Progenitor cell of endocrine pancreas (in vitro differentiated cells): ENCODE results near the gene MYLK. TPM values are rescaled to one million over a fixed set of nuclear protein-coding genes. Genes with fewer than 3 reads are reported as not detected.

ENCODE experiments used
- DNase-seq: peaks from one replicate; pipeline ENCODE4 v3.0.0; 2021; ENCODE audit warnings: low spot score; ENCODE audit not compliant: unreplicated experiment
- H3K27ac Mint-ChIP-seq: 2 replicates; pipeline ENCODE4 v1.8.0; 2021; ENCODE audit warnings: mild to moderate bottlenecking, moderate library complexity, mixed read lengths
- H3K27me3 Mint-ChIP-seq: 2 replicates; pipeline ENCODE4 v1.8.0; 2021; ENCODE audit warnings: mixed read lengths
- H3K36me3 Mint-ChIP-seq: 2 replicates; pipeline ENCODE4 v1.8.0; 2022; ENCODE audit warnings: mixed read lengths; ENCODE audit not compliant: insufficient read depth
- H3K4me1 Mint-ChIP-seq: 2 replicates; pipeline ENCODE4 v1.8.0; 2021; ENCODE audit warnings: low read depth, mixed read lengths
- H3K4me3 Mint-ChIP-seq: 2 replicates; pipeline ENCODE4 v1.8.0; 2021; ENCODE audit warnings: low read depth, mild to moderate bottlenecking, moderate library complexity, mixed read lengths
- H3K9me3 Mint-ChIP-seq: 2 replicates; pipeline ENCODE4 v1.8.0; 2021; ENCODE audit warnings: low read depth, mixed read lengths
- total RNA-seq: library from RNA; stranded (reverse); gene quantifications from 2 replicates; pipeline ENCODE4 v1.2.1, GENCODE V29; 2021
- TF ChIP-seq, protein P1 (sequence below): fragments of 200-600 bp; sonication (generic); IDR thresholded peaks from one replicate; pipeline ENCODE4 v1.5.0; 2021; ENCODE audit warnings: antibody characterized with exemption, mild to moderate bottlenecking; ENCODE audit not compliant: unreplicated experiment

MYLK gene
- total RNA-seq, 1 donor from 2014 or later, result 1.1 TPM

DNA sequence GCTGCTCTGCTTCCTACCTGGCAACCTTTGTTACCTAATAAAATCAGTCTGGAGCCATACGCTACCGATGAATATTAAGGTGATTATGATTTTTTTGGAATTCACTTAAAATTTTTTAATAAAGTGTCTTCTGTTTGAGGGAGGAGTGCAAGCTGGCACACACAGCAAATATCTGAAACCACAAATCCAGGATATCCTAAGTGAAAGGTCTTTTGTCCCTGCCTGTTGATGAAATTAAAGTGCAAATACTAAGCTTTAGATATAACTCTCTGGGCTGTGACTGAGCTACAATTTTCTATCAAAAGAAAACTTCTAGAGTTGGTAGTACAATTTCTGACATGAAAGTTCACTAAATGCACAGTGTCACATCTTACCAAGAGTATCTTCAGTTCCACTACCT is 322.9 kb downstream of the MYLK start:
- TF ChIP-seq, protein P1, sequence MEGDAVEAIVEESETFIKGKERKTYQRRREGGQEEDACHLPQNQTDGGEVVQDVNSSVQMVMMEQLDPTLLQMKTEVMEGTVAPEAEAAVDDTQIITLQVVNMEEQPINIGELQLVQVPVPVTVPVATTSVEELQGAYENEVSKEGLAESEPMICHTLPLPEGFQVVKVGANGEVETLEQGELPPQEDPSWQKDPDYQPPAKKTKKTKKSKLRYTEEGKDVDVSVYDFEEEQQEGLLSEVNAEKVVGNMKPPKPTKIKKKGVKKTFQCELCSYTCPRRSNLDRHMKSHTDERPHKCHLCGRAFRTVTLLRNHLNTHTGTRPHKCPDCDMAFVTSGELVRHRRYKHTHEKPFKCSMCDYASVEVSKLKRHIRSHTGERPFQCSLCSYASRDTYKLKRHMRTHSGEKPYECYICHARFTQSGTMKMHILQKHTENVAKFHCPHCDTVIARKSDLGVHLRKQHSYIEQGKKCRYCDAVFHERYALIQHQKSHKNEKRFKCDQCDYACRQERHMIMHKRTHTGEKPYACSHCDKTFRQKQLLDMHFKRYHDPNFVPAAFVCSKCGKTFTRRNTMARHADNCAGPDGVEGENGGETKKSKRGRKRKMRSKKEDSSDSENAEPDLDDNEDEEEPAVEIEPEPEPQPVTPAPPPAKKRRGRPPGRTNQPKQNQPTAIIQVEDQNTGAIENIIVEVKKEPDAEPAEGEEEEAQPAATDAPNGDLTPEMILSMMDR, result no peak

More for the DNA sequence above, 322.9 kb downstream of the MYLK start:
- Mint-ChIP-seq H3K4me1 (no peaks in the 10 kb centered on the region), H3K36me3 (peaks cover 20% of the 10 kb centered on the region), H3K27ac (no peak overlapping the region), H3K4me3 (no peak overlapping the region), H3K27me3 (no peaks in the 10 kb centered on the region), H3K9me3 (peaks cover 8% of the 10 kb centered on the region)
- DNase-seq, result no peak

Other genes with a start within 250 kb of the MYLK start
- 114 and 121 TPM in 2 replicates for gene CCDC14, start 76.9 kb upstream of the MYLK start, total RNA-seq
- not detected in 2 replicates for gene ROPN1, start 107.8 kb upstream of the MYLK start, total RNA-seq
- 76.4 and 85.0 TPM in 2 replicates for gene KALRN, start 149.0 kb upstream of the MYLK start, total RNA-seq